ENCODE measurements around the gene BCAP31.
"Not testable (repeated sequence)": the region's sequence is repeated elsewhere in the genome, so short reads cannot be mapped to it uniquely, and the experiment has no call there.

The BCAP31 gene

DNA sequence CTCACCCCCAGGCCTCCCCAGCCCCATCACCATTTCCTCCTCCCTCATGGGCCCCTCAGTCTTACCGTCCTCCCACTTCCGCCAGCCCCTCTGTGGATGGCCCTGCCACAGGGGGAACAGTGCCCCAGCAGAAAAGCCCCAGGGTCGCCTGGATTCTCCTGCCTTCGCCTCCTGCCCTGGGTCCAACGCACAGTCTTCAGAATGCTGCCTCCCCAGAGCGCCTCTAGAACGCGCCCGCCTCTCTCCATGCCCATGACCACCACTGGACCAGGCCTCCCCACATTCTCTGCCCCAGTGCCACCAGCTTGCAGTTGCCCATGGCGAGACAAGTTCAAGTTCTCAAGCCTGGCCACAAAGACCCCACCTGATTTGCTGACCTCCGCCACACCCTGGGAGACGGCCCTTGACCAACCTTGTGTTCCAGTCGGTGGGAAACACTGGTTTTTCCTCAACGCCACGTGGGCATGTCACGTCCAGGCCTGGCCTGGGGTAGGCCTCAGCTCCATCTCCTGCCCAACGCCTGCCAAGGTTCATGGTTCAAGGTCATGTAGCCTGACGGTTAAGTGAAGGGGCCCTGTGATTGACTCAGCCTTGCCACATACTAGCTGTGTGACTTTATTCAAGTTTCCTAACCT, 39.2 kb upstream of the BCAP31 start:
- DNase-seq (ENCODE audit: low read depth, low spot score) = no peak

DNA sequence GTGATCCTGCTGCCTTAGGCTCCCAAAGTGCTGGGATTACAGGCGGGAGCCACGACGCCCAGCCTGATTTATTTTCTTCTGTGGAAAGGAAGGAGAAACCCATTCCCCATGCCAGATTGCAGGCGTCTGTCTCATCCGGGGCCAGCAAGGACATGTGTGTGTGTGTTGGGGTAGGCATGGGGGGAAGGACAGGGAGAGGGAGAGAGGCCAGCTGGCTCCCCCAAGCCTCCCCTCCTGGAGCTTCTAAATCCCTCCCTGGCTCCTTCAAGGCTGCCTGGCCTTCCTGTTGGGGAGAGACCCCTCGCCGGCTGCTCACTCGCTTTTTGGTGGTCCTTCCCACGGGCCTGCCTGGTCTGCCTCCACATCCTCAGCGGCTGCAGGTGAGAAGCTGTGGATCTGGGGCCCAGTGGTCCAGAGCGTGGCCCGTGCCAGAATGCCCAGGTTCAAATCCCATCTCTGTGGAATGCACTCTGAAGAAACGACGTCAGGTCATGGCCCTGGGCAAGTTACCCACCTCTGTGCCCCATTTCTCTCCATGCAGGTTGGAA, 38.5 kb upstream of the BCAP31 start:
- DNase-seq (ENCODE audit: low read depth, low spot score) = no peak

DNA sequence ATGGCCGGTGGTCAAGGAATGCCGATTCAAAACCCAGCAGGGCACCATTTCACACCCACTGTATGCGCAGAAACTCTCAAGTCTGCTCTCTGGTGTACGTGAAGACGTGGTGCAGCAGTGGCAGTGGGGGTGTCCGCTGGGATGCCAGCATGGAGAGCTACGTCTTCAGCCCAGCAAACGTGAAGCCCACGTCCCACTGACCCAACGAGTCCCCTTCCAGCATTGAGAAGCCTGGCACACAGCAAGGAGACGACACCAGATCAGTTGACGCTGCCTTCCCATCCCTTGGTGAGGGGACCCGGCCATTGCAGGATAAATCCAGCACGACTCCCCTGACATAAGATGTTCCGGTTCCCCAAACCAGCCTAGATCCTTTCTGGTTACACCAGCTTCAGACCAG, 37.7 kb upstream of the BCAP31 start:
- no peak for DNase-seq (ENCODE audit: low read depth, low spot score)

DNA sequence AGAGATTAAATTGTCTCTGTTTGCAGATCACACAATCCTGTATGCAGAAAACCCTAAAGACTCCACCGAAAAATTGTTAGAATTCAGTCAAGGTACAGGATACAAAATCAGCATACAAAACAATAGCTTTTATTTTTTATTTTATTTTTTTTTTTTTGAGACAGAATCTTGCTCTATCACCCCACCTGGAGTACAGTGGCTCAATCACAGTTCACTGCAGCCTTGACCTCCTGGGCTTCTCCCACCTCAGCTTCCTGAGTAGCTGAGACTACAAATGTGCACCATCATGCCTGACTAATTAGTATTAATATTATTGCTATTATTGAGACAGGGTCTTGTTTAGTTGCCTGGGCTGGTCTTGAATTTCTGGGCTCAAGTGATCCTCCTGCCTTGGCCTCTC, 30.9 kb upstream of the BCAP31 start:
- no peak for DNase-seq (ENCODE audit: low read depth, low spot score)

DNA sequence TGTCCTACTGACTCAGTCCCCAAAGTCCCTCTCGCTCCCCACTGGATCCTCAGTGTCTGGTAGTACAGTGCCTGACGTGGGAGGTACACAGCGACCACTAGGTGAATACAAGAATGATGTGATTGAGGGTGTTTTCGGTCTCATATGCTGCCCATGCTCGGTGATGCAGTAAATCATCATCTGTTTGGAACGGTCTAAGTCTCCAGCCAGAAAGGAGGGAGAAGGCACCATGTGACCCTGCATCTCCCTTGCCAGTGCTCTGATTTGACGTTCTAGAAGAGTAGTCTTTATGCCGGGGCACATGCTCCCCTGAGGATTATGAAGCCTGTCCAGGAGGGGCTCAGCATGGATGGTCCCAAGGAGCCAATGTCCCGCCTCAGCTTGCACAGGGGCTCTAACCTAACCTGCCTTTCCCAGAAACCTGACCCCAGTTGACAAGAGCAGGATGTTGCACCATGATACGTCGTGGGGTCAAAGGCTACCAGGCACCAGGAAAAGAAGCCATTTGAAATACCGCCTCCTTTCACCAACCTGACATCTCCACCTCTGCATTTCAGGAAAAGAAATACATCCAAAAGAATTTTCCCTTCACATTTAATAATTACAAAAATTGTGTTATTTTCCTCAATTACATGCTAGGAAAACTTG, 26.1 kb upstream of the BCAP31 start:
- no peak for DNase-seq (ENCODE audit: low read depth, low spot score)

DNA sequence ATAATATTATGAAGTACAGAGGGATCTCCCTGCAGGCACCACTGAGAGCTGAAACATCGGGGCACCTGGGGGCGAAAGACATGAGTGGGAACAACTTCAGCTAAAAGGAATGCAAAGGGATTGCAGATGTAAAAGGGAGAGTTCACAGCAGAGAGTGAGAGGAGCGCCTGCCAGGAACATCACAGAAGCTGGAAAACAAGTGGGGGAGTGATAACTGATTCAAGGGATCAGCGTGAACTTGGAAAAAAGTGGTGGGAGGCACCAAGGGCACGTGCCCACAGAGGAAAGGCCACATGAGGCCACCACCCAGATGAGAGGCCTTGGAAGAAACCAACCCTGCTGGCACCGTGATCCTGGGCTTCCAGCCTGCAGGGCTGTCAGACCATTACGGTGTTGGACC, 24.8 kb upstream of the BCAP31 start:
- not testable (repeated sequence) for DNase-seq (ENCODE audit: low read depth, low spot score)

DNA sequence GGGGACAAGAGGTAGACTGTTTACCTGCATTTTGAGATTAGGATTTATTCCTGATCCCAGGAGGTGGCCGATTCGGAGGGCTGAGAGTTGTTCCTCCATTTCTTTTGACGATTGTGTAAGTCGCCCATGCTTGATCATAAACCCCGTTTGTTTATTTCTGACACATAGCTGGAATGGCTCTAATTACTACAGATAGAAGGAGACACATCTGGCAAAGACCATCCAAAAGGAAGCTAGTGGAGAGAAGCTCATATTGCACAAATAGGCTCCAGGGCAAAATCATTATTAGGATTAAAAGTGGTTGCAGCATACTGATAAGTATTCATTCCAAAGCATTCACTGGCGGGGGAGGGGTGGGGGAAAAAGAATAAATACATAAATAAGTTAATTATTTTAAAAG, 22.8 kb upstream of the BCAP31 start:
- DNase-seq (ENCODE audit: low read depth, low spot score) = not testable (repeated sequence)

DNA sequence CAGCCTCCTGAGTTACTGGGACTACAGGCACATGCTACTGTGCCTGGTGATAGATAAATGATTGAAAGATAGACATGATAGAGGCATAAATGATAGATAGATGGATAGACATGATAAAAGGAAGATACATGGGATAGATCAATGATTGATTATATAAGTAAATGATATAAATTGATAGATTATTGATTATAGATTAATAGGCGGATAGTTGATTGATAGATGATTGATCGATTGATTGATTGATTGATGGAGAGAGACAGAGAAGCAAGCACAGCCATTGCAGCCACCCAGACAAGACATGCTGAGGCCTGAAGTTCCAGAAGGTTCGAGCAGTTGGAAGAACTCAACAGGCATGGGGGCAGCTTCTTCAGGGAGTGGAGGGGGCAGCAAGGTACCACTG, 22.2 kb upstream of the BCAP31 start:
- DNase-seq (ENCODE audit: low read depth, low spot score) = no peak

DNA sequence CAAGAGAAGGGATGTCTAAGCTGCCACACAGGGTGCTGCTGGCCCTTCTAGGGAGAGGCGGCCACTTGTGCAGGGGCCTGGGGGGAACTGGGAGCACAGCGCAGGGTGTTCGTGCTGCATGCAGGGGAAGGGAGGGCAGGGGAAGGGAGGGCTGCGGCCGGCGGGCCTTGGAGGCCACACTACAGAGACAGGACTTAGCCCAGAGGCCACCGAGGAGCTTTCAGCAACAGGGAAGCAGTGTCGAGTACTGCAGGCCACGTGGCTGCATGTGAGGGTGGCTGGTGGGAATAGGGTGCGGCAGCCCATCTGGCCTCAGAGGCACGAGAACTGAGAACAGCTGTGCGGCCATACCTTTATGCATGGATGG, 20.9 kb upstream of the BCAP31 start:
- DNase-seq (ENCODE audit: low read depth, low spot score) = not testable (repeated sequence)

DNA sequence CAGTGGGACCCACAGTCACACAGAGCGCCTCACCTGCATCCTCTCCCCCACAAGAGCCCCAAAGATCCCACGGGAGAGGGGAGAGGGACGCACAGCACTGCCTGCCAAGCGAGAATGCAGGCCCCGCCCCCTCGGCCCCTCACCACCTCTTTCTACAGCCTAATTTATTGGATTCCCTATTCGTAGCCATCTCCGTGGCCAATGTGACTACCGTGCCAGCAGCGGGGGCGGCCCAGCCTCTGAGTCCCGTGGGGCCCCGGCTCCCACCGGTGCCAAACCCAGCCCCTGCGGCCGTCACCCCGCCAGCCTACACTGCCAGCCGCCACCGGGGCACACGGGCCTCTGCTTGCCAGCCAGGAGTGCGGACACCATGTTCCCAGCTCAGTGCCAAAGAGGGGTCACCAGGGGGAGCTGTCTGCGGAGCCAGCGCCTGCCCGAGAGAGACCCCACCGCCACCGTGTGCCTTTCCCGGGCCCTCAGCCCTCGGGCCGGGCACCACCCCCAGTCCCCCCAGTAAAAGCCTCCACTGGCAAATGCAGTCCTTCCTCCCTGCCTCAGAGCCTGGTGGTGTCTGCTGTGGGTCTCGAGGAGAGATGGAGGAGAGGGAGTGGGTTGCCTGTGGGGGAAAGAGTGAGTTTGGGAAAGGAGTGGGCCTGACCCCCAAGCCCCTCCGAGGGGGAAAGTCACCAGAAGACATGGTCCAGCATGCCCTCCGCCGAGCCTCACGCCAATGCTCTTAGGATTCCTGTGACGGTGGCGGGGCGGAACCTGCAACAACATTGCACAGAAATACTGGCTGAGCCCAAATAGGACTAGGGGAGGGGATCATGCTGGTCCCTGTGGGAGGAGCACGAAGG, 20.3 kb upstream of the BCAP31 start:
- no peak for DNase-seq (ENCODE audit: low read depth, low spot score)

DNA sequence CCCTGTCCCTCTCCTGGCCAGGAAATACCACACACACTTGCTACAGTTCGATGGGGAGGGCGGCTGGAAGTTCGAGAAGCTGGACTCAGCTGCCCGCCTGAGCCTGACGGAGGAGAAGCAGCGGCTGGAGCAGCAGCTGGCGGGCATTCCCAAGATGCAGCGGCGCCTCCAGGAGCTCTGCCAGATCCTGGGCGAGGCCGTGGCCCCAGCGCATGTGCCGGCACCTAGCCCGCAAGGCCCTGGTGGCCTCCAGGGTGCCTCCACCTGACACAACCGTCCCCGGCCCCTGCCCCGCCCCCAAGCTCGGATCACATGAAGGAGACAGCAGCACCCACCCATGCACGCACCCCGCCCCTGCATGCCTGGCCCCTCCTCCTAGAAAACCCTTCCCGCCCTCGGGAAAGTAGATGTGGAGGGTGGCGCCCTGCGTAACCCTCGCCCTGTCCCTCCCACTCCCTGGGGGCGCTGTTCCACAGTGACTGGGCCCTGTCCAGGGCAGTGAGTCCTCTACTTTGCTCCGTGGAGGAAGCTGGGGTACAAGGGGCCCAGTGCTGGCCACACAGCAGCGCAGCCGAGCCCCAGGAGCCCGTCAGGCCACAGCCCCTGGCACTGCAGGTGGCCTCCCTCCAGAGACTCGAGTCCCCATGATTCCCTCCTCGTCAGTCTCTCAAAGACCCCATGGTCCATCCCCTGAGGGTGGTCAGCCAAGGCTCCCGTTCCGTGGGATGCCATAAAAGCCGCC, 19.5 kb upstream of the BCAP31 start:
- DNase-seq (ENCODE audit: low read depth, low spot score) = not testable (repeated sequence)

DNA sequence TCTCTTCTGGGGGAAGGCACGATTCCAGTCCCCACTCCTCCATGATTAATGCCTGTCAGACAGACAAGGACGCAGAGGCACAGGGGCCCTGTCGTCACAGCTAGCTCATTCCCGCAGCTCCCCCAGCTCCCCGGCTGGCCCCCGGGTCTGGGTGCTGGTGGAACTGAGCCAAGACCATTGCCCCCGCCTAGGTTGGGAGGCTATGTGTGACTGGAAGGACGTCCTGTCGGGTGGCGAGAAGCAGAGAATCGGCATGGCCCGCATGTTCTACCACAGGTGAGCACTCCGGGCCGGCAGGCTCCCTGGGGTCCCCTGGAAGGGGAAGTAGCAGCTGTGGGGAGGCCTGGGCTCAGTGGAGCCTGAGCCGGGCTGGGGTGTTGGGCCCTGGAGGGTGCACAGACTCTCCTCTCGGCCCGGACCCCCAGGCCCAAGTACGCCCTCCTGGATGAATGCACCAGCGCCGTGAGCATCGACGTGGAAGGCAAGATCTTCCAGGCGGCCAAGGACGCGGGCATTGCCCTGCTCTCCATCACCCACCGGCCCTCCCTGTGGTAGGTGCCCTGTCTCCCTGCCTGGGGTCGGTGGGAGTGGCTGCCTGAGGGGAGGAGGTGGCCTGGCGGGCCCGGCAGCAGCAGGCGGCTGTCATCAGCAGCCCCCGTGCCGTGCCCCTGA, 18.7 kb upstream of the BCAP31 start:
- DNase-seq (ENCODE audit: low read depth, low spot score) = not testable (repeated sequence)

DNA sequence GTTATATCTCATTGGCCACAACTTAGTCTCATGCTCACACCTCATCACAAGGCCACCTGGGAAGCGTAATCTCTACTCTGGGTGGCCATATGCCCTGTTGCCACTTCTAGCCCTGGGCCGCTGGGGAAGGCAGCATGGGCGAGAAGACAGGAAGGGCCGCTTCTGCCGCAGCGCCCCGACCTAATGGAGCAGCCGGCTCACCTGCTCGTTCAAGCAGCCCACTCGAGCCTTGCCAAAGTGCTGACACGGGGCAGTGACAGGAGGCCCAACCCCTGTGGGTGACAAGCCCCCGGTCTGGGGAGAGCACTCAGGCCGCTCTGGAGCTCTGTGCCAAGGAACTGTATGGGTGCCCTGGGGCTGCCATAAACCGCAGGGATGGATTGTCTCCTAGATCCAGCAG, 17.9 kb upstream of the BCAP31 start:
- not testable (repeated sequence) for DNase-seq (ENCODE audit: low read depth, low spot score)

DNA sequence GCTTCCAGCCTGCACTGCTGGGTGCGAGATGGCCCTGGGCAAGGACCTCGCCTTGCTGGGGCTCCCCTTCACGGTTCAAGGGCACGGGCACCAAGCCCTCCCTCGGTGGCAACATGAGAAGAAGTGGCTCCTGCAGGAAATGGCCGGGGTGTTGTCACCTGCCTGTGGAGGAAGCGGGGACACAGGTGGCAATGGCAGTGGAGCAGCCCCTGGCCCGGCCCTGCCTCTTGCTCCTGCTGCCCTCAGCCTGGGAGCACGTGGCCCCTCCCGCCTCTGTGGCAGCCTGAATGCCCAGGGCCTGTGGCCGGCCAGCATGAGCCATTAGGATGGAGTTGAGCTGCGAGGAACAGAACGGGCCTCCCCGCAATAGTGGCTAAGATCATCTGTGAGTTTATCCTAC, 17.3 kb upstream of the BCAP31 start:
- no peak for DNase-seq (ENCODE audit: low read depth, low spot score)

DNA sequence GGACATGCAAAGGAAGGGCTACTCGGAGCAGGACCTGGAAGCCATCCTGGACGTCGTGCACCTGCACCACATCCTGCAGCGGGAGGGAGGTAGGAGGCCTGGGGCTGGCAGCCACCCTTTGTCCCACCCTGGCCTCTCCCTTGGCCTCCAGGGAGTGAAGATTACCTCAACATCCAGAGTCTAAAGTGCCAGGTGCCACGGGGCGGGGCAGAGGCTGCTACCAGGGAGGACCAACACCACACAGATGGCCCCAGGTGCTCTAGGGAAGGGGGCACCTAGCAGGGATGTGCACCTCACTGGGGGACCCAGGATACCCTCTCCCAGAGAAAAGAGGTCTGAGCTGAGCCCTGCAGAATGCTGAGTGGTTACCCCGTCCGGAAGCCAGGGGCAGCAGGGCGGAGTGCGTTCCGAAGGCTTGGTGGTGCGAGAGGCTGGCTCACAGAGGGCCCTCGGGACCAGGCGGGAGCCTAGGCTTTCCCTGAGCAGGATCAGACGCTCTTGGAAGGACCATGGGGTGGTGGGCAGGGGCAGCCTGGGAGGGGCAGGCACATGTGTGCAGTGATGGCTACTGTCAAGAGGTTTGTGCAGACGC, 16.5 kb upstream of the BCAP31 start:
- DNase-seq (ENCODE audit: low read depth, low spot score) = no peak

DNA sequence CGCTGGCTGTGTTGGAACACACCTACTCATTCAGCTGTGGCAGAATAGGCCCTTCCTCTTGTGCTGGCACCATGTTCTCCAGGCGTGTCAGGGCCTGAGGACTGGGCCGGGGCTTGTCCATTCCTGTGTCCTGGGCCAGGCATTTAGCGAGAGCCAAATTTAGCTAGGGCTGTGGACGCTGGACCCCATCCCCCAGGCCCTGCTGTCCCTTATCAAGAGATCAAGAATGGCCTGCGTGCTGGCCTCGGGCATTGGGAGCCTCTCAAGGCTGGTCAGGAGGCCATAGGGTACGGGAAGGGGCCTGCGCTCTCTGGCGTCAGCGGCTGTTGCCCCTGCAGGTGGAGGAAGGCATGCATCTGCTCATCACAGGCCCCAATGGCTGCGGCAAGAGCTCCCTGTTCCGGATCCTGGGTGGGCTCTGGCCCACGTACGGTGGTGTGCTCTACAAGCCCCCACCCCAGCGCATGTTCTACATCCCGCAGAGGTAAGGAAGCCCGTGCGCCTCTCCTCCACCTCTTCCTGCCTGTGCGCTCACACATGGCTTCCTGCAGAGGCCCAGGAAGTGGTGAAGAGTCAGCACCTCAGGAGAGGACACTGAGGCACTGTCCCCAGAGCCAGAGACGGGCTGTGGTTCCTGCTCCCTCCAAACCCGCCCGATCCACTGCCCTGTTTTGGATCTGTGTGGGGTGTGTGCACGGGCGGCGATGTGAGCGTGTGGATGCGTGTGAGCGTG, 15.7 kb upstream of the BCAP31 start:
- no peak for DNase-seq (ENCODE audit: low read depth, low spot score)

DNA sequence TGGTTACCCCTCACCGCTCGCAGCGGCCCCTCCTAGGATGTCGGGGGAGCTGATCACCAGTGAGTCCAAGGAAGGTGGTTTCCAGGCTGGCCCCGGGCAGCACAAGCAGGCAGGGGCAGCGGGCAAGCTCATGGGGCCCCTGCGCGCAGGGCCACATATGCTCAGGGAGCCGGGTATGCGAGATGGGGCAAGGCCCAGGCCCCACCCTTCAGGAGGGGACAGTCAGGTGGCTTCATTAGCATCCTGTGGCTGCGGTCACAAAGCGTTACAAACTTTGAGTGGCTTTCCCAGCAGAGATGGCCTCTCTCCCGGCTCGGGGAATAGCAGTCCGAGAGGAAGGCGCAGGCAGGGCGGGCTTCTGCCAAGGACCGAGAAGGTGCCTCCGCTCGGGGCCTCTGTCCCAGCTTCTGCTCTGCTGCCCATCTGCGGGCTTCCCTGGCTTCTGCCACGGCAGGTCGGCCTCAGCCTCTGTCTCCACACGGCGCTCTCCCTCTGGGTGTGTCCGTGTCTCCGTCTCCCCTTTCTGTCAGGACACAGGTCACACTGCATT, 13.9 kb upstream of the BCAP31 start:
- DNase-seq (ENCODE audit: low read depth, low spot score) = no peak

DNA sequence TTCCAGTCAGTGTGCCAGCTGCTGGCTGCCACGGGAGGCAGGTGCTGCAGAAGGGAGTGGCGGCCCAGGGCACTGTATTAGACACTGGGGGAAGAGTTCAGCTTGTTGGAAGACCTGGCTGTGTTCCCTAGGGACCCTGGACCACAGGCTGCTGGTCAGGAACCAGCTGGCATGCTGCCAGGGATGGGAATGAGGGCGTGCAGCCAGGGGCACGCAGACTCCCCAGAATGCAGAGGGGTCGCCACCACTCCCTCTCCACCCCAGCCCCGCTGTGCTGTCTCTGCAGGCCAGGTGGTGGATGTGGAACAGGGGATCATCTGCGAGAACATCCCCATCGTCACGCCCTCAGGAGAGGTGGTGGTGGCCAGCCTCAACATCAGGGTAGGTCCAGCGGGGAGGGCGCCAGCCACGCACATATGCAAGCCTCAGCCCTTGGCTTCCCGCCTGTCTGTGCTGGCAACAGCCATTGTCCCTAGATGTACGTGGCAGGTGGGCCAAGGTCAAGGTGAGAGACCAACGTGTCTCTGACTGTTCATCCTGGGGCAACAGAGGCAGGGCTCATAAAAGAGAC, 12.8 kb upstream of the BCAP31 start:
- DNase-seq (ENCODE audit: low read depth, low spot score) = no peak

DNA sequence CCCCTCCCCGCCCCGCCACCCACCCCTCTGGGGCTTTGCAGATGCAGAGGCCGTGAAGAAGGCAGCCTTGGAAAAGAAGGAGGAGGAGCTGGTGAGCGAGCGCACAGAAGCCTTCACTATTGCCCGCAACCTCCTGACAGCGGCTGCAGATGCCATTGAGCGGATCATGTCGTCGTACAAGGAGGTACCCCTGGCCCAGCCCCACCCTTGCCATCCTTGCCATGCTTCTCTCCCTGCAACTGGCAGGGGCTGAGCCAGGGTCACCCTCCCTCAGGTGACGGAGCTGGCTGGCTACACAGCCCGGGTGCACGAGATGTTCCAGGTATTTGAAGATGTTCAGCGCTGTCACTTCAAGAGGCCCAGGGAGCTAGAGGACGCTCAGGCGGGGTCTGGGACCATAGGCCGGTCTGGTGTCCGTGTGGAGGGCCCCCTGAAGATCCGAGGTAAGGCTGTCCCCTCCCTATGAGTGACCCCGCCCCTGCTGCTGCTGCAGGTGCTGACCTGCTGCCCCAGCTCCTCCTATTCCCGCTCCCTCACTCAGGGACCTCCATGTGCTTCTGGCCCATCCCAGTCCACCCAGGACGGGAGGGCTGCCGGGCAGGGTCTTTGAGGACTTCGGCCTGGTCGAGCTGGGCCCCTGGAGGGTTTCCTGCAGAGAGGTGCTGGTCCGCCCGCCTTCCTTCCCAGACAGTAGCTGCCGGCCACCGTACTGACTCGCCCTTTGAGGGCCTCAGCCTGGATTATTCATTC, 12.1 kb upstream of the BCAP31 start:
- DNase-seq (ENCODE audit: low read depth, low spot score) = no peak

Data from activated CD4-positive, CD25-positive, alpha-beta regulatory T cell treated with anti-CD3 and anti-CD28 coated beads, Interleukin-2, amount 50 U/mL, for 16 hours (primary cell).